HG03571 (cell line): ENCODE results near the gene ROPN1B.

Experiments used
- ATAC-seq: cut with Tn5 transposase; IDR thresholded peaks from one replicate; pipeline ENCODE4 v1.9.1; 2021; ENCODE audit not compliant: unreplicated experiment

ROPN1B gene

DNA sequence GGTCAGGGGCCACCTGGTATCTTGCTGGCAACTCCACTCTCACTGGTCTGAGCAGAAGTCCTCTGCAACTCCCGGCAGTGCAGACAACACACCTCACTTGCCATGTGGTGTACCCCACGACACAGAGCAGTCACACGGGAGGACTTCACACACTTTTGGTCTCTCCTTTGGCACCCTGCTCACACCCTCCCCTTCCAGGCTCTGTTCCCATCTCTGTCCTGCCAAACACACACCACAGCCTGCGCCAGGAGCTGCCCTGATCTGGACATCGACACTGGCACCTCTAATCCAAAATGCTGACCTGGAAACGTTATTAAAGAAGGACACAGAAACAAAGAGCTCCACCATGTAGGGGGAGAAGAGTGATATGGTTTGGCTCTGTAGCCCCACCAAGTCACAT is 57.8 kb downstream of the ROPN1B start:
- no peak for ATAC-seq

DNA sequence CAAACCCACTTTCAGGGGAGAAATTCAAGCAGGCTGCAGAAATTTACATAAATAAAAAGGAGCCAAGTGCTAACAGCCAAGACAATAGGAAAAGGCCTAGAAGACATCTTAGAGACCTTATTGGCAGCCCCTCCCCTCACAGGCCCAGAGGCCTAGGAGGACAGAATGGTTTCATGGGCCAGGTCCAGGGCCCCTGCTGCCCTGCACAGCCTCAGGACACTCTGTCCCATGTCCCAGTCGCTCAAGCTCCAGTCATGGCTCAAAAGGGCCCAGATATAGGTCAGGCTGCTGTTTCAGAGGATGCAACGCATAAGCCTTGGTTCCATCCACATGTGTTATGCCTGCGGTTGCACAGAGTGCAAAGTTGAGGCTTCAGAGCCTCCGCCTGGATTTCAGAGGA is 59.1 kb downstream of the ROPN1B start:
- ATAC-seq, result no peak

DNA sequence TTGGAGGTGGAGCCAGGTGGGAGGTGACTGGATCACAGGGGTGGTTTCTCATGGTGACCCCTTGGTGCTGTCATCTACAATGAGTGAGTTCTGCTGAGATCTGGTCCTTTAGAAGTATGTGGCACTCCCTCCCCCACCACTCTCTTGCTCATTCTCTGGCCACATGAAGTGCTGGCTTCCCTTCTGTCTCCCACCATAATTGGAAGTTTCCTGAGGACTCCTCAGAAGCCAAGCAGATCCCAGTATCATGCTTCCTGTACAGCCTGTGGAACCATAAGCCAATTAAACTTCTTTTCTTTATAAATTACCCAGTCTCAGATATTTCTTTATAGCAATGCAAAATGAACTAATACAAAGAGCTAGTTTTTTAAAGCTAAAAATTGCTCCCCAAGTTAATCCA is 60.3 kb downstream of the ROPN1B start:
- ATAC-seq, result no peak

DNA sequence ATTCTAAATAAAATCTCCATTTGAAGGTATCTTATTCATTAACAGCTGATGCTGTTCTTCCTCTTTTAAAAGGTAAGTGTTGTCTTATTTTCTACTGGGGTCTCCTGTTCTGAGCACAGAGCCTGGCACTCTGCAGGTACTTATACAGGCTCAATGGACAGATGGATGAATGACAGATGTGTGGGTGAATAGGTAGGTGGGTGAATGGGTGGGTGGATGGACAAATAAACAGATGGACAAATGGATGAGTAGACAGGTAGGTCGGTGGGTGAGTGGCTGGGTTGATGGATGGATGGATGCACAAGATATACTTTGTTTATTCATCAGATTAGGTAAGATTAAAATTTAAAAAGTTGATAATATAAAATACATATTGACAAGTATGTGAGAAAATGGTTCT is 61.5 kb downstream of the ROPN1B start:
- no peak for ATAC-seq

DNA sequence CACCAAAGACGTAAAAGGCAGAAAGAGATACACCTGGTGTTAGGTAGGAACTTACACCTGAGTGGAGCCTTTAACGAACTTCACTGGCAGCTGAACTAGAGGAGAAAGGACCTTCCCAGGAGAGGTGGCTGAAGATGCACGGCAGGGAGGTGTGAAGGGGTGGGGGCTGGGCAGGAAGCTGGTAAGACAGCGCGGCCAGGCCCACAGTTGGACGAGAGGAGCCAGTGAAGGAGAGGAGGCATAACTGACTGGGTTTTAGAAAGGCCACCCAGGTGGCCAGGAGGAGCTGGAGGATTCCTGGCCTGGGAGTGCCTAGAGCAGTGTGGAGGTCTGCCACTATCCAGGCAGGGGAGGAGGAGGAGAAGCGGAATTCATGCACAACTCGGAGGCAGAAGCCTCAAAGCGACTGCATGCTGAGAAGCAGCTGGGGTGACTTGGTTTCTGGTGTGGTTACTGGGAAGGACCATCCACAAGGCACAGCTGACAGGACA is 63.0 kb downstream of the ROPN1B start:
- no peak for ATAC-seq
